Heart left ventricle (tissue), 16 donors: Measurements from ENCODE around the gene CCDC8. TPM values are rescaled to one million over a fixed set of nuclear protein-coding genes. Genes with fewer than 3 reads are reported as not detected.

Source experiments
- ATAC-seq, 4 donors: fragments of 200-7000 bp; cut with Tn5 transposase; one replicate each; pipeline ENCODE4 v1.9.1; 2020 to 2022; ENCODE audit warnings: moderate library complexity in 4 of 4, mild to moderate bottlenecking in 3 of 4, moderate number of reproducible peaks in 1 of 4
- DNase-seq, 5 donors: peaks; one replicate each; pipeline ENCODE4 v3.0.0-alpha.2; 2020
- H3K27ac ChIP-seq, 12 donors: fragments of 200-600 bp; sonication (generic) in 4 of 12; one replicate each; pipeline versions ENCODE4 v1.5.0 to v1.8.0; 2016 to 2022; ENCODE audit warnings: mild to moderate bottlenecking in 2 of 12
- H3K27me3 ChIP-seq, 9 donors: fragments of 200-600 bp; sonication (generic) in 2 of 9; one replicate each; pipeline versions ENCODE4 v1.5.1 to v1.8.0; 2016 to 2022; ENCODE audit warnings: mild to moderate bottlenecking in 3 of 9
- H3K36me3 ChIP-seq, 9 donors: fragments of 200-600 bp; sonication (generic) in 2 of 9; one replicate each; pipeline versions ENCODE4 v1.5.0 to v1.8.0; 2018 to 2022; ENCODE audit warnings: mild to moderate bottlenecking in 2 of 9
- H3K4me1 ChIP-seq, 12 donors: fragments of 200-600 bp; sonication (generic) in 4 of 12; one replicate each; pipeline versions ENCODE4 v1.5.0 to v1.8.0; 2016 to 2022; ENCODE audit warnings: mild to moderate bottlenecking in 3 of 12
- H3K4me3 ChIP-seq, 12 donors: fragments of 200-600 bp; sonication (generic) in 4 of 12; one replicate each; pipeline versions ENCODE4 v1.5.0 to v1.8.0; 2017 to 2022; ENCODE audit warnings: mild to moderate bottlenecking in 9 of 12, moderate library complexity in 4 of 12
- H3K9me3 ChIP-seq, 12 donors: fragments of 200-600 bp; sonication (generic) in 4 of 12; one replicate each; pipeline versions ENCODE4 v1.5.0 to v1.8.0; 2016 to 2022; ENCODE audit warnings: mild to moderate bottlenecking in 1 of 12
- POLR2A ChIP-seq, 2 donors: fragments of 450-650 bp; IDR thresholded peaks; one replicate each; pipeline ENCODE4 v1.6.1; 2017; ENCODE audit warnings: antibody characterized with exemption in 2 of 2, mild to moderate bottlenecking in 2 of 2, moderate library complexity in 2 of 2
- WGBS, 4 donors: extraction: QIAGEN DNeasy Blood & Tissue Kit in 2 of 4; methylation state at CpG; one replicate each; pipeline versions ENCODE4 v1.1.5 to v1.1.7; 2013 to 2018; 5-methylcytosine and 5-hydroxymethylcytosine counted together
- intact Hi-C, 10 donors: fragments of 100-400 bp; cut with DNase I; formaldehyde crosslinking; loops; one replicate each; pipeline versions ENCODE4 v1.11.1 to v1.14.2; 2022
- polyA plus RNA-seq, 2 donors: library from polyadenylated mRNA; stranded (reverse); fragments of 200-250 nt; gene quantifications; one replicate each; pipeline ENCODE4 v1.2.3, GENCODE V29; 2013
- total RNA-seq, 9 donors: library from RNA; depleted of rRNA in 2 of 9; stranded (reverse); fragments of >200 nt in 2 of 9; fragmentation: NEBNext Ultra II Directional in 3 of 9; extraction: Animal tissue kit (Norgen Biotek cat#: 25700) in 3 of 9; gene quantifications; one replicate each; pipeline versions ENCODE4 v1.1.0 to v1.2.4, GENCODE V29; 2016 to 2023
- TF ChIP-seq, protein P1 (sequence below), 12 donors: fragments of 200-600 bp; sonication (generic) in 4 of 12; IDR thresholded peaks; one replicate each; pipeline versions ENCODE4 v1.5.0 to v1.8.0; 2018 to 2022; ENCODE audit warnings: antibody characterized with exemption in 12 of 12, mild to moderate bottlenecking in 5 of 12
- donor health status: ischemic (EF 13 %, LVEDD 7.1; RV severe dilation, severe dysfunction).
- donor health status: healthy with polysubstance abuse.
- donor health status: DM: no; HTN: yes; CAD: no.
- donor health status: DM: no; HTN: no; CAD: no.
- donor health status: ischemic (EF 25% LVEDD 6.9; RV normal size, moderate dysfunction).
- donor health status: ischemic (EF 25% LVEDD 5.7; RV mildly dilated, moderate dysfunction).
- donor health status: healthy.
- donor health status: DM: yes; HTN: yes; CAD: no.
- donor health status: ischemic (EF 35%, LVEDD 5.7; RV mildly dilated, moderate dysfunction).
- donor health status: nonischemic (EF 11% LVEDD 7.7; RV severe dilation, severe dysfunction).
- donor health status: DM: yes; HTN: yes; CAD: no.
- donor health status: PGD.
- donor health status: ischemic (EF 29% LVEDD 5.4; RV normal size, mild dysfunction).
- donor health status: nonischemic (EF 23%, LVEDD 6.1; RV moderate dilation, normal function).

Gene CCDC8
- total and polyA plus RNA-seq, 11 donors = 13.6 to 30.6 (median 23.9) TPM

- intact Hi-C loops = no loop called here
- no peak for TF ChIP-seq POLR2A (IDR thresholded peaks at IDR 0.05)
- TF ChIP-seq, protein P1, sequence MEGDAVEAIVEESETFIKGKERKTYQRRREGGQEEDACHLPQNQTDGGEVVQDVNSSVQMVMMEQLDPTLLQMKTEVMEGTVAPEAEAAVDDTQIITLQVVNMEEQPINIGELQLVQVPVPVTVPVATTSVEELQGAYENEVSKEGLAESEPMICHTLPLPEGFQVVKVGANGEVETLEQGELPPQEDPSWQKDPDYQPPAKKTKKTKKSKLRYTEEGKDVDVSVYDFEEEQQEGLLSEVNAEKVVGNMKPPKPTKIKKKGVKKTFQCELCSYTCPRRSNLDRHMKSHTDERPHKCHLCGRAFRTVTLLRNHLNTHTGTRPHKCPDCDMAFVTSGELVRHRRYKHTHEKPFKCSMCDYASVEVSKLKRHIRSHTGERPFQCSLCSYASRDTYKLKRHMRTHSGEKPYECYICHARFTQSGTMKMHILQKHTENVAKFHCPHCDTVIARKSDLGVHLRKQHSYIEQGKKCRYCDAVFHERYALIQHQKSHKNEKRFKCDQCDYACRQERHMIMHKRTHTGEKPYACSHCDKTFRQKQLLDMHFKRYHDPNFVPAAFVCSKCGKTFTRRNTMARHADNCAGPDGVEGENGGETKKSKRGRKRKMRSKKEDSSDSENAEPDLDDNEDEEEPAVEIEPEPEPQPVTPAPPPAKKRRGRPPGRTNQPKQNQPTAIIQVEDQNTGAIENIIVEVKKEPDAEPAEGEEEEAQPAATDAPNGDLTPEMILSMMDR (IDR thresholded peaks at IDR 0.05) = no peak
- peaks cover 0 to 12% (median 0%) of the 10 kb centered on the region in 9 donors for H3K36me3 ChIP-seq
- peaks cover 0 to 70% (median 16%) of the 10 kb centered on the region in 9 donors for H3K27me3 ChIP-seq
- no peak overlapping the region for H3K4me3 ChIP-seq
- H3K9me3 ChIP-seq = no peaks in the 10 kb centered on the region
- peak overlapping the region in 4 of 12 donors; percentile 37 to 71 (median 62) for H3K27ac ChIP-seq
- 61 to 82% (median 72%) methylated on average over 3 of the region's 3 CpGs for WGBS, 4 donors
- peaks cover 0 to 61% (median 19%) of the 10 kb centered on the region in 12 donors for H3K4me1 ChIP-seq
- DNase-seq (no peak), ATAC-seq (no peak)
Observed at GRCh38 chr19:46409191-46409590, 4.2 kb downstream of the CCDC8 start.

DNA sequence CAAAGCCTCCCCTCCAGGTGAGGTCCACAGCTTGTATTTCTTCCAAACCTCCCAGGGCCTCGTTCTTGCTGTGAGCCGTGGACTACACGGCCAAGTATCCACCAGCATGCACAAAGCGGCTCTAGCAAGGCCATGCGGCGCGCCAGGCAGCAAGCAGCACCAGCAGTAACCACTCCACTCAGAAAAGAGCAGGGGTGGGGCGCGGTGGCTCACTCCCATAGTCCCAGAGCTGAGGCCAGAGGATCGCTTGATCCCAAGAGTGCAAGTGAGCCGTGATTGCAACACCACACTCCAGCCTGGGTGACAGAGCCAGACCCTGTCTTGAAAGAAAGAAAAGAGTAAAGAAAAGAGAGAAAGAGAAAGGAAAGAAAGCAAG, 4.7 kb downstream of the CCDC8 start:
- H3K4me3 ChIP-seq = peak overlapping the region in 6 of 12 donors; percentile 23 to 43 (median 29)
- TF ChIP-seq, protein P1 (IDR thresholded peaks at IDR 0.05) = no peak
- TF ChIP-seq POLR2A (IDR thresholded peaks at IDR 0.05) = no peak
- no peaks in the 10 kb centered on the region for H3K9me3 ChIP-seq
- DNase-seq (peak in 4 of 5 donors; percentile 53 to 90 (median 78)), ATAC-seq (peak in 3 of 4 donors; percentile 28 to 50 (median 31))
- 2 to 11% (median 5%) methylated on average over 11 of the region's 11 CpGs for WGBS, 4 donors
- H3K27me3 ChIP-seq = peaks cover 0 to 70% (median 16%) of the 10 kb centered on the region in 9 donors
- H3K36me3 ChIP-seq = peaks cover 0 to 12% (median 0%) of the 10 kb centered on the region in 9 donors
- peak overlapping the region in 9 of 12 donors; percentile 2 to 71 (median 56) for H3K27ac ChIP-seq
- H3K4me1 ChIP-seq = peaks cover 0 to 64% (median 22%) of the 10 kb centered on the region in 12 donors
- intact Hi-C loops = no loop called here

DNA sequence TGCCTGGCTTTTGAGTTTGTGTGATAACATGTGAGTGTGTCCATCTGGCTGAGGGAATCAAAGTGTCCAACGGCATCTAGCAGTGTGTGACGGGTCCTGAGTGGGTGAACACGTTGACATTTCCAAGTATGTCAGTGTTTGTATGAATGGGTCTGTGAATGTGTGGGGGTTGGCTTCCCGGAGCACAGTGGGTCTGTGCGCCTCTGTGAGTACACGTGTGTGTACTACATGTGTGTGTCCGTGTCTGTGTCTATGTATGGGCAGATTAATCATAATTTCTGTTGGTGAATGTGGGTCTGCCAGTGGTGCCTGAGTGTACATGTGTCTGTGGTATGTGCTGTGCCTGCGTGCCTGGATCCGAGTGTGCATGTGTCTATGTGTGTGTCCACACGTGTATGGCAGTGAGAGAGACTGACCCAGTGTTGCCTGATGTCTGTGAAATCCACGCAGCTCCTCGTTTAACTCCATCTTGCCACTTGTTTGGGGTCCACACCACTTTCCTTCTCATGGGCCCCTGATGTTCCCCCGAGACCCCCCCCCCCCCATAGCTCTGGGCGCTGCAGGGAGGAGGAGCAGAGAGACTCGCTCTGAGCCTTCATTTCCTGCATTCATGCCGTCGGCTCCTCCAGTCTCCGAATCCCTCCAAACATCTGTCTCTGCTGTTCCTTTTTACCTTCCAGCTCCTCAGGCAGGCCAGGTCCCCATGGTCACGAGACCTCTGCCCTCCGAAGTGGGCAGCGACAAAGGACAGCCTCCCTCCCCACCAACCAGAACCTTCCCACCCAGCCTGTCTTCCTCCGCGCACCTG, 5.3 kb downstream of the CCDC8 start:
- peaks cover 0 to 70% (median 16%) of the 10 kb centered on the region in 9 donors for H3K27me3 ChIP-seq
- H3K4me1 ChIP-seq = peaks cover 0 to 65% (median 22%) of the 10 kb centered on the region in 12 donors
- TF ChIP-seq, protein P1 (IDR thresholded peaks at IDR 0.05) = no peak
- TF ChIP-seq POLR2A (IDR thresholded peaks at IDR 0.05) = no peak
- H3K4me3 ChIP-seq = peak overlapping the region in 6 of 12 donors; percentile 23 to 43 (median 29)
- H3K9me3 ChIP-seq = no peaks in the 10 kb centered on the region
- H3K36me3 ChIP-seq = peaks cover 0 to 12% (median 0%) of the 10 kb centered on the region in 9 donors
- DNase-seq (no peak), ATAC-seq (peak in 3 of 4 donors; percentile 6 to 17 (median 13))
- WGBS, 4 donors = 17 to 21% (median 20%) methylated on average over 22 to 23 of the region's 23 CpGs
- H3K27ac ChIP-seq = peak overlapping the region in 9 of 12 donors; percentile 2 to 71 (median 56)
- intact Hi-C loops = no loop called here

DNA sequence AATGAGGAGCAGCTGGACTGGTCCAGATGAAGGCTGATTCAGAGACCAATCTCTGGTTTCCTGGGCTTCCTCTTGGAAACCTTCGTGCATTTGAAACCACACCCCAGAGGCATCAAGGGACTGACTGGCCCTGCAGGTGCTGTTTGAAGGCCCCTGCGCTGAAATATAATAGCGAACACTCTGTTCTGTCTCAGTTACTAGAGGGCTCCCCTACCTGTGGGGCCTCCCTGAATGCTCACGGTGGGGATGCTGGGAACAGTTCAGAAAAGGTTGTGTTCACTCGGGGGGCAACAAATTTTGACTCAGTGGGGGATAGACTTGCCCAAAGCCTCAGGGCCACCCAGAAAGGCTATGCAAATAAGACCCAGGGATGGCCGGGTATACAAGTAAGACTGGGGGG, 6.4 kb downstream of the CCDC8 start:
- no peak overlapping the region for H3K4me3 ChIP-seq
- ATAC-seq (no peak), DNase-seq (peak in 1 of 5 donors; percentile 34)
- H3K36me3 ChIP-seq = peaks cover 0 to 12% (median 0%) of the 10 kb centered on the region in 9 donors
- H3K9me3 ChIP-seq = no peaks in the 10 kb centered on the region
- intact Hi-C loops = no loop called here
- H3K27me3 ChIP-seq = peaks cover 0 to 64% (median 12%) of the 10 kb centered on the region in 9 donors
- TF ChIP-seq, protein P1 (IDR thresholded peaks at IDR 0.05) = no peak
- TF ChIP-seq POLR2A (IDR thresholded peaks at IDR 0.05) = no peak
- peaks cover 0 to 62% (median 22%) of the 10 kb centered on the region in 12 donors for H3K4me1 ChIP-seq
- WGBS, 4 donors = 11 to 20% (median 14%) methylated on average over 6 of the region's 6 CpGs
- no peak overlapping the region for H3K27ac ChIP-seq
